A549 treated with Hydrocortisone at 1 μM for 4 hours (cell line): ENCODE data around the gene HRCT1. TPM values are rescaled to one million over a fixed set of nuclear protein-coding genes. Genes with fewer than 3 reads are reported as not detected.

Experiments used
- total RNA-seq: library from RNA; stranded (reverse); fragments of 200-300 nt; extraction: Qiagen RNA extraction; gene quantifications from 5 replicates; pipeline ENCODE4 v1.2.3, GENCODE V29; 2022

HRCT1 gene
- total RNA-seq: 0.20 to 0.47 TPM (median 0.30 TPM) in 5 replicates

GRCh38 chr9:35905912-35906679 lies at the start of gene HRCT1:
HRCT1 (plus strand) TSS chr9:35906202; CDS start chr9:35906288, 86 bp downstream.

DNA sequence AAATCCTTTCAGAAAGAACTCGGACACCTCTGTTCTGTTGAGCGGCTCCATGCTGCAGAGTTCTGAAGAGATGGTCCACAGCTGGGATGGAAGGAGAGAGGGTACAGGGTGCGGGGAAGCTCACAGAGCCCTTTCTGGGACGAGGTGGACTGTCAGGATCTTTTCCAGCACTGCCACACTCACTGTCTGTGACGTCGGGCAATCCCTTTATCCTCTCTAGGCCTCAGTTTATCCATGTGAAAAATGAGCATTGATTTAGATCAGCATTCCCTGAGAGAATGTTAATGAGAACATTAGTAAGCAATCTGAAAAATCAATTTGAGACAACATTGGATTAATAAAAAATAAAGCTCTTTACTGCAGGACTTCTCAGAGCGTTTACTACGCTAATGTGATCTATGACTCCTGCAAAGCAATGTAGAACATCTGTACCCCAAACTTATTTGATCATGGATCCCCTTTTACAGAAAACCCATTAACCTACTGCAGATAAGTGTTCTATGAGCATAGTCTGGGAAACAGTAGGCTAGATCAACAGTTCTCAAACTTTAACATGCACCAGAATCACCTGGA lies 35.6 kb upstream of the HRCT1 start, which contains the start of gene OR13J1:
Gene OR13J1, minus strand, starts transcription at position 51 of the 573 bp plus-strand sequence. Its CDS starts 0 bp downstream, at position 51.

DNA sequence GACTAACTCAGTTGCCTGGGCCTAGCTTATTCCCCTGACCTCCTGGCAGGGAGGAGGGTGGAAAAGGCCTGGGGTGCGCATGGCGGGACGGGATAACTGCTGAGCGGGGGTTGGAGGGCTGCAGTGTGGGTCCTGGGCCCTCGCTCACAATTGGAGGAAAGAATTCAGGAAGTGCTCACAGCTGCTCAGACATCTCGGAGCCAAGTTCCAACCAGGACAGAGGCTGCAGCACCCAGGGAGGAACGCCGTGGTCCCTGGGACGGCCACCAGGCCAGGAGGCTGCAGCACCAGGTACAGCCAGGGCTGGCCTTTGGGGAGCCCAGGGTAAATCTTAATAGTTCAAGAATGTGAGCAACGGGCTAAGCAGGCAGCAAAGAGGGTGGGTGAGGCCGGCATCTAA lies 3.3 kb downstream of the HRCT1 start, which contains the start of gene SPAAR:
Gene SPAAR, plus strand, starts transcription at position 217 of the 400 bp plus-strand sequence. CDS start 974 bp downstream, outside the sequence.

Other genes with a start within 250 kb of the HRCT1 start
- 8.7 to 24.4 TPM (median 17.9 TPM) in 4 of 5 replicates, not detected in the other for gene RMRP, start 248.2 kb upstream of the HRCT1 start, total RNA-seq
- 23.0 to 32.2 TPM (median 31.3 TPM) in 5 replicates for gene CCDC107, start 247.9 kb upstream of the HRCT1 start, total RNA-seq
- 13.6 to 18.2 TPM (median 17.4 TPM) in 5 replicates for gene ARHGEF39, start 241.0 kb upstream of the HRCT1 start, total RNA-seq
- gene CA9, start 232.3 kb upstream of the HRCT1 start, total RNA-seq: 4.3 to 7.6 TPM (median 7.1 TPM) in 5 replicates
- 626 to 688 TPM (median 676 TPM) in 5 replicates for gene TPM2, start 216.3 kb upstream of the HRCT1 start, total RNA-seq
- 111 to 160 TPM (median 122 TPM) in 5 replicates for gene TLN1, start 174.0 kb upstream of the HRCT1 start, total RNA-seq
- gene CREB3, start 173.5 kb upstream of the HRCT1 start, total RNA-seq: 55.6 to 64.0 TPM (median 57.5 TPM) in 5 replicates
- gene GBA2, start 157.0 kb upstream of the HRCT1 start, total RNA-seq: 31.2 to 37.5 TPM (median 35.7 TPM) in 5 replicates
- 12.6 to 19.2 TPM (median 16.0 TPM) in 5 replicates for gene RGP1, start 156.9 kb upstream of the HRCT1 start, total RNA-seq
- 0.40 to 0.58 TPM in 2 of 5 replicates, not detected in the others for gene MSMP, start 151.9 kb upstream of the HRCT1 start, total RNA-seq
- 3.8 to 6.9 TPM (median 5.4 TPM) in 5 replicates for gene NPR2, start 114.6 kb upstream of the HRCT1 start, total RNA-seq
- gene SPAG8, start 93.9 kb upstream of the HRCT1 start, total RNA-seq: 0.27 to 0.49 TPM (median 0.35 TPM) in 5 replicates
- gene HINT2, start 91.2 kb upstream of the HRCT1 start, total RNA-seq: 55.0 to 109 TPM (median 99.7 TPM) in 5 replicates
- gene FAM221B, start 77.5 kb upstream of the HRCT1 start, total RNA-seq: not detected in 5 replicates
- gene TMEM8B, start 77.0 kb upstream of the HRCT1 start, total RNA-seq: 2.6 to 4.0 TPM (median 3.3 TPM) in 5 replicates
- not detected in 5 replicates for gene OR13J1, start 35.8 kb upstream of the HRCT1 start, total RNA-seq
- gene SPAAR, start 3.3 kb downstream of the HRCT1 start, total RNA-seq: 0.05 to 0.15 TPM (median 0.07 TPM) in 3 of 5 replicates, not detected in the others
- gene OR2S2, start 52.0 kb downstream of the HRCT1 start, total RNA-seq: not detected in 5 replicates
- gene RECK, start 130.7 kb downstream of the HRCT1 start, total RNA-seq: 5.5 to 6.3 TPM (median 6.0 TPM) in 5 replicates
- 7.7 to 9.4 TPM (median 9.1 TPM) in 5 replicates for gene GLIPR2, start 230.5 kb downstream of the HRCT1 start, total RNA-seq